ENCODE results near the gene LRRC75A.
"Not testable (repeated sequence)": the region's sequence is repeated elsewhere in the genome, so short reads cannot be mapped to it uniquely, and the experiment has no call there.

The LRRC75A gene

GRCh38 chr17:16395887-16396286 is 96.1 kb downstream of the LRRC75A start:
- DNase-seq, result not testable (repeated sequence)

DNA sequence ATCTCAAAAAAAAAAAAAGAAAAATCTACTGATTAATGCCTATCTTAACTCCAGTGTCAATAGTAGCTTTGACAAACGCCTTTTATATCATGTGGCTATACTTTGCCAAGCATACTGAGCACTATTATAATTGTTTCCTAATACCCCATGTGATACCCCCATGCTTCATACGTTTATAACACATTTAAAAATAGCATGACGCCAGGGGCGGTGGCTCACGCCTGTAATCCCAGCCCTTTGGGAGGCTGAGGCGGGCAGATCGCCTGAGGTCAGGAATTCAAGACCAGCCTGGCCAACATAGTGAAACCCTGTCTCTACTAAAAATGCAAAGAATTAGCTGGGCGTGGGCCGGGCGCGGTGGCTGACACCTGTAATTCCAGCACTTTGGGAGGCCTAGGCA is 99.5 kb downstream of the LRRC75A start:
- DNase-seq, result not testable (repeated sequence)

Measured in fibroblast of skin of right quadriceps (primary cell).